Measurements from ENCODE around the gene RUFY4. TPM values are rescaled to one million over a fixed set of nuclear protein-coding genes. Genes with fewer than 3 reads are reported as not detected.

The RUFY4 gene
- total and polyA plus RNA-seq, 2 experiments from 2014 or later, result 0.27 TPM; not detected in 1

GRCh38 chr2:218031771-218032257, 37.2 kb upstream of the RUFY4 start (continued):
- no peak for TF ChIP-seq POLR2AphosphoS5 (IDR thresholded peaks at IDR 0.05; ENCODE audit: low read depth)

- H3K79me2 ChIP-seq (replicated peaks; ENCODE audit: insufficient read depth), result no peaks in the 10 kb centered on the region
- H2AFZ ChIP-seq, result no peak overlapping the region
- H3K27me3 ChIP-seq (ENCODE audit: insufficient read depth), result peaks cover 27% of the 10 kb centered on the region
- ATAC-seq (no peak), DNase-seq (ENCODE audit: low spot score) (no peak)
- H3K9me3 Mint-ChIP-seq, result no peaks in the 10 kb centered on the region
- peaks cover 26% of the 10 kb centered on the region for H3K27me3 Mint-ChIP-seq (ENCODE audit: insufficient read depth, low read depth, poor library complexity)
- H3K9me2 ChIP-seq (ENCODE audit: insufficient read depth), result no peaks in the 10 kb centered on the region
- H3K4me1 ChIP-seq (ENCODE audit: insufficient read depth), result peaks cover 3% of the 10 kb centered on the region; the same call in 1 of the 2 replicates
- no peaks in the 10 kb centered on the region for H3K36me3 Mint-ChIP-seq (ENCODE audit: low read depth)
- H3K4me3 ChIP-seq, result no peak overlapping the region
- H3K27ac ChIP-seq (ENCODE audit: low read depth), result no peak overlapping the region
- H4K20me1 ChIP-seq (replicated peaks; ENCODE audit: insufficient read depth), result no peaks in the 10 kb centered on the region
- no peak overlapping the region for H3K4me2 ChIP-seq
- no peaks in the 10 kb centered on the region for H3F3A ChIP-seq (replicated peaks; ENCODE audit: low read depth)
- TF ChIP-seq, protein P1, sequence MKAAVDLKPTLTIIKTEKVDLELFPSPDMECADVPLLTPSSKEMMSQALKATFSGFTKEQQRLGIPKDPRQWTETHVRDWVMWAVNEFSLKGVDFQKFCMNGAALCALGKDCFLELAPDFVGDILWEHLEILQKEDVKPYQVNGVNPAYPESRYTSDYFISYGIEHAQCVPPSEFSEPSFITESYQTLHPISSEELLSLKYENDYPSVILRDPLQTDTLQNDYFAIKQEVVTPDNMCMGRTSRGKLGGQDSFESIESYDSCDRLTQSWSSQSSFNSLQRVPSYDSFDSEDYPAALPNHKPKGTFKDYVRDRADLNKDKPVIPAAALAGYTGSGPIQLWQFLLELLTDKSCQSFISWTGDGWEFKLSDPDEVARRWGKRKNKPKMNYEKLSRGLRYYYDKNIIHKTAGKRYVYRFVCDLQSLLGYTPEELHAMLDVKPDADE (IDR thresholded peaks at IDR 0.05), result no peak
- no peak for TF ChIP-seq POLR2AphosphoS5 (IDR thresholded peaks at IDR 0.05; ENCODE audit: low read depth)
- TF ChIP-seq ZNF331 (CRISPR knock-in tag; IDR thresholded peaks at IDR 0.05; ENCODE audit: low read depth), result no peak
- no peak for TF ChIP-seq EZH2 (IDR thresholded peaks at IDR 0.05; ENCODE audit: low read depth, unreplicated experiment)
- TF ChIP-seq ZNF114 (CRISPR knock-in tag; IDR thresholded peaks at IDR 0.05), result no peak
- no peak for TF ChIP-seq EZH2phosphoT487 (IDR thresholded peaks at IDR 0.05; ENCODE audit: unreplicated experiment)
- TF ChIP-seq NANOG (IDR thresholded peaks at IDR 0.05; ENCODE audit: borderline replicate concordance), result no peak
- TF ChIP-seq, protein P2, sequence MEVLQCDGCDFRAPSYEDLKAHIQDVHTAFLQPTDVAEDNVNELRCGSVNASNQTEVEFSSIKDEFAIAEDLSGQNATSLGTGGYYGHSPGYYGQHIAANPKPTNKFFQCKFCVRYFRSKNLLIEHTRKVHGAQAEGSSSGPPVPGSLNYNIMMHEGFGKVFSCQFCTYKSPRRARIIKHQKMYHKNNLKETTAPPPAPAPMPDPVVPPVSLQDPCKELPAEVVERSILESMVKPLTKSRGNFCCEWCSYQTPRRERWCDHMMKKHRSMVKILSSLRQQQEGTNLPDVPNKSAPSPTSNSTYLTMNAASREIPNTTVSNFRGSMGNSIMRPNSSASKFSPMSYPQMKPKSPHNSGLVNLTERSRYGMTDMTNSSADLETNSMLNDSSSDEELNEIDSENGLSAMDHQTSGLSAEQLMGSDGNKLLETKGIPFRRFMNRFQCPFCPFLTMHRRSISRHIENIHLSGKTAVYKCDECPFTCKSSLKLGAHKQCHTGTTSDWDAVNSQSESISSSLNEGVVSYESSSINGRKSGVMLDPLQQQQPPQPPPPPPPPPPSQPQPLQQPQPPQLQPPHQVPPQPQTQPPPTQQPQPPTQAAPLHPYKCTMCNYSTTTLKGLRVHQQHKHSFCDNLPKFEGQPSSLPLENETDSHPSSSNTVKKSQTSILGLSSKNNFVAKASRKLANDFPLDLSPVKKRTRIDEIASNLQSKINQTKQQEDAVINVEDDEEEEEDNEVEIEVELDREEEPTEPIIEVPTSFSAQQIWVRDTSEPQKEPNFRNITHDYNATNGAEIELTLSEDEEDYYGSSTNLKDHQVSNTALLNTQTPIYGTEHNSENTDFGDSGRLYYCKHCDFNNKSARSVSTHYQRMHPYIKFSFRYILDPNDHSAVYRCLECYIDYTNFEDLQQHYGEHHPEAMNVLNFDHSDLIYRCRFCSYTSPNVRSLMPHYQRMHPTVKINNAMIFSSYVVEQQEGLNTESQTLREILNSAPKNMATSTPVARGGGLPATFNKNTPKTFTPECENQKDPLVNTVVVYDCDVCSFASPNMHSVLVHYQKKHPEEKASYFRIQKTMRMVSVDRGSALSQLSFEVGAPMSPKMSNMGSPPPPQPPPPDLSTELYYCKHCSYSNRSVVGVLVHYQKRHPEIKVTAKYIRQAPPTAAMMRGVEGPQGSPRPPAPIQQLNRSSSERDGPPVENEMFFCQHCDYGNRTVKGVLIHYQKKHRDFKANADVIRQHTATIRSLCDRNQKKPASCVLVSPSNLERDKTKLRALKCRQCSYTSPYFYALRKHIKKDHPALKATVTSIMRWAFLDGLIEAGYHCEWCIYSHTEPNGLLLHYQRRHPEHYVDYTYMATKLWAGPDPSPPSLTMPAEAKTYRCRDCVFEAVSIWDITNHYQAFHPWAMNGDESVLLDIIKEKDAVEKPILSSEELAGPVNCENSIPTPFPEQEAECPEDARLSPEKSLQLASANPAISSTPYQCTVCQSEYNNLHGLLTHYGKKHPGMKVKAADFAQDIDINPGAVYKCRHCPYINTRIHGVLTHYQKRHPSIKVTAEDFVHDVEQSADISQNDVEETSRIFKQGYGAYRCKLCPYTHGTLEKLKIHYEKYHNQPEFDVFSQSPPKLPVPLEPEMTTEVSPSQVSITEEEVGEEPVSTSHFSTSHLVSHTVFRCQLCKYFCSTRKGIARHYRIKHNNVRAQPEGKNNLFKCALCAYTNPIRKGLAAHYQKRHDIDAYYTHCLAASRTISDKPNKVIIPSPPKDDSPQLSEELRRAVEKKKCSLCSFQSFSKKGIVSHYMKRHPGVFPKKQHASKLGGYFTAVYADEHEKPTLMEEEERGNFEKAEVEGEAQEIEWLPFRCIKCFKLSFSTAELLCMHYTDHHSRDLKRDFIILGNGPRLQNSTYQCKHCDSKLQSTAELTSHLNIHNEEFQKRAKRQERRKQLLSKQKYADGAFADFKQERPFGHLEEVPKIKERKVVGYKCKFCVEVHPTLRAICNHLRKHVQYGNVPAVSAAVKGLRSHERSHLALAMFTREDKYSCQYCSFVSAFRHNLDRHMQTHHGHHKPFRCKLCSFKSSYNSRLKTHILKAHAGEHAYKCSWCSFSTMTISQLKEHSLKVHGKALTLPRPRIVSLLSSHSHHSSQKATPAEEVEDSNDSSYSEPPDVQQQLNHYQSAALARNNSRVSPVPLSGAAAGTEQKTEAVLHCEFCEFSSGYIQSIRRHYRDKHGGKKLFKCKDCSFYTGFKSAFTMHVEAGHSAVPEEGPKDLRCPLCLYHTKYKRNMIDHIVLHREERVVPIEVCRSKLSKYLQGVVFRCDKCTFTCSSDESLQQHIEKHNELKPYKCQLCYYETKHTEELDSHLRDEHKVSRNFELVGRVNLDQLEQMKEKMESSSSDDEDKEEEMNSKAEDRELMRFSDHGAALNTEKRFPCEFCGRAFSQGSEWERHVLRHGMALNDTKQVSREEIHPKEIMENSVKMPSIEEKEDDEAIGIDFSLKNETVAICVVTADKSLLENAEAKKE (CRISPR knock-in tag; IDR thresholded peaks at IDR 0.05), result no peak
- TF ChIP-seq CTCF (conservative IDR thresholded peaks at IDR 0.05; ENCODE audit: low read depth in 2 of 2), result no peak
- TF ChIP-seq JUNB (IDR thresholded peaks at IDR 0.05; ENCODE audit: unreplicated experiment), result no peak
- H3K4me1 Mint-ChIP-seq, result peaks cover 16% of the 10 kb centered on the region
- no peak overlapping the region for H3K27ac Mint-ChIP-seq
- H3K36me3 ChIP-seq (ENCODE audit: insufficient read depth), result no peaks in the 10 kb centered on the region
- H3K4me3 Mint-ChIP-seq, result no peak overlapping the region
These were observed 36.5 kb upstream of the RUFY4 start for GRCh38 chr2:218032336-218033171.

Measured in GM23338 (cell line).